GM19035 (cell line): ENCODE data around the gene ETV5.
A peak's percentile ranks its signal among the peaks of the same experiment; 100 is the strongest.

ENCODE experiments used
- ATAC-seq: cut with Tn5 transposase; IDR thresholded peaks from one replicate; pipeline ENCODE4 v1.9.1; 2021; ENCODE audit not compliant: unreplicated experiment

Gene ETV5

DNA sequence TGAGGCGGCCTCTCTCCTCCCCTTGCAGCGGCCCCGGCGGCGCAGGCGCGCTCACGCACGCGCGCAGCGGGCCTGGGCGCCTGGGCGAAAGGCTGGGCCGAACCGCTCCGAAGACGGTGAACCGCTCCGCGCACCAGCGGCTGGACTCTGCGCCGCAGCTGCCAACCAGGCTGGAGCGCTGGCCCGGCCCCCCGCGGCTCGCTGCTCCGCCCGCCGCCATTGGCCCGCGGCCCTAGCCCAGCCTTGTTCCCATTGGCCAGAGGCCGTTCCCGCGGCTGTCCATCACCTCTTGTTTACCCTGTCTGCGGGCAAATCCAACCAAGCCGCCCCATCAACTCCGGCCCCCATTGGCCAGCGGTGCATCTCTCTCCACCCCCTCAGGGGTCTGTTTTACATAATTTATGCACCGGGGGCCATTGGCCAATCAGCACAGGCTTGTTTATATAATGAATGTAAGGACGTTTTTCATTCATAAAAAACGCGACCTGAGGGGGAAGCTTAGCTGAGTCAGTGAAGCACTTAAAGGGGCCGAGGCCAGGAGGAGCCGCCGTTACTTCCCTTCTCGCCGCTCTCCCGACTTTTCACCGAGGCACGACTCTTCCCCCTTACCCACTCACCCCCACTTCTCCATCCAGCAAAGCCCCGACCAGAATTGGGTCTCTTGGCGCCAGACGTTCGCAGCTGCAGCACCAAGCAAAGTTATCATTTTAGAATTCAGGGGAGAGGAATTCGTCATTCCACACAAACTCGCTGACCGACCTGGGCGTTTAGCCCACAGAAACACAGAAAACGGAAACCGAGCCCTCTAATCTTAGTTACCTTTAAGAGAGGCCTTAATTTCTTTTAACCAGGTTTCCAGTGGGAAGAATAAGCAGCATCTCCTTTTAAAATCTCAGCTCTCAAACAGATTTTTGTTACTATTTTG, at the start of gene ETV5:
Gene ETV5 (minus strand): TSS at position 149 of the 925 bp plus-strand sequence. CDS start 3,221 bp downstream, outside the sequence.
- ATAC-seq, result peak; percentile 94

GRCh38 chr3:186154641-186155040, 45.8 kb upstream of the ETV5 start:
- no peak for ATAC-seq

- peak; percentile 81 for ATAC-seq
Measured at GRCh38 chr3:186152889-186153292, 44.0 kb upstream of the ETV5 start.

- ATAC-seq, result peak; percentile 20
Measured at GRCh38 chr3:186152361-186152798, 43.5 kb upstream of the ETV5 start.

GRCh38 chr3:186151077-186151971, 42.4 kb upstream of the ETV5 start:
- ATAC-seq, result no peak

DNA sequence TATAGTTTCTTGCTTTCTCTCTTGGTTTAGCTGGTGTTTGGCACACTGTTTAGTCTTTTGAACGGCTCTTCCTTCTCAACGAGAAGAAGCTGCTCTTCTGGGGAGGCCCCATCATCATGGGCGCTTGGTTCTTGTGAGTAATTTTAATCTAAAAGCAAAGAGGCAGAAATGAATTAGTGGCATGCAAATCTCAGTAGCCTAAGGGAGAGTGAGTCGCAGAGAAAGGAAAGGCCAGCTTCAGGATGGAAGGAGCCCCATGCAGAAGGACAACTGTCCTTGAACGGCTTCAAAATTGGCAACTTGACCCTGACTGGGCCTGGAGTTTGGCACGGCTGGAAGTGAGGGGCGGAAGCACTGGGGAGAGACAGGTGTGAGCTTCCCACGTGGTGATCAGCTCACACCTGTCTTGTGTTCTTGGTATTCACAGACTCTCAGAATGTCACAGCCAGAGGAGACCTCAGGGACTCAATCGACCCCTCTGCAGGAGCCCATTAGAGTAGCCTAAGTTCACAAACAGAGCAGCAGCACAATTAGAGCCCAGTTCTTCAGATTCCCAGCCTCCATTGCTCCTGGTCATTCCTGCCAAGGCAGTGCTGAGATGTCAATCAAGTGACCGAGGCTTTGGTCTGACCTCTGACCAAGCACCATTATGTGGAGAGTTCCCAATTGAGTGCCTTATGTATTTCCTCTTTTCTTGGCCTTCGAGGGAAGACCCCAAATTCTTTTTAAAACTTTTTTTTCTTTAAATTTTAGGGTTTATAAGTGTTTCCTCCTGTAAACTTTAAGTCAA, 41.3 kb upstream of the ETV5 start:
- ATAC-seq, result no peak

- no peak for ATAC-seq
Measured at GRCh38 chr3:186149319-186149960, 40.6 kb upstream of the ETV5 start.

- no peak for ATAC-seq
Measured at GRCh38 chr3:186144257-186144656, 35.4 kb upstream of the ETV5 start.

DNA sequence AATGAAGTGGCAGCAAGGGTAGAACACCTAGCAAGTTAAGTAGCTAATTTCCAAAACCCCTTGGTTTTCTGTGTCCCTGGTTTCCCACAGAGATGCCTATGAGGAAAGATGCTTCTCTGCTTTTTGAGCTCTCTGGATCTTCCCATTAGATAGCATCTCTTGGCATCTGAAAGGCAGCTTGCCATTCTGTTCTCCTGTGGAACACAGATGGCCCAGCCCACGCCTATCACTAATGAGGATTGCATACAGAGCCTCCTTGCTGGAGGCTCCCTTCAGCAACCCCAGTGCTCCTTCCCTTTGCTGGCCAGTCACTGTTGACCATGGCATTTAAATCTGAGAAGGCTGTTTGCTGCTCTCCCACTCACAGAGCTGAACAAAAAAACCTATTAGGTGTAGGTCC, 34.4 kb upstream of the ETV5 start:
- no peak for ATAC-seq

GRCh38 chr3:186142393-186142932, 33.6 kb upstream of the ETV5 start:
- no peak for ATAC-seq

DNA sequence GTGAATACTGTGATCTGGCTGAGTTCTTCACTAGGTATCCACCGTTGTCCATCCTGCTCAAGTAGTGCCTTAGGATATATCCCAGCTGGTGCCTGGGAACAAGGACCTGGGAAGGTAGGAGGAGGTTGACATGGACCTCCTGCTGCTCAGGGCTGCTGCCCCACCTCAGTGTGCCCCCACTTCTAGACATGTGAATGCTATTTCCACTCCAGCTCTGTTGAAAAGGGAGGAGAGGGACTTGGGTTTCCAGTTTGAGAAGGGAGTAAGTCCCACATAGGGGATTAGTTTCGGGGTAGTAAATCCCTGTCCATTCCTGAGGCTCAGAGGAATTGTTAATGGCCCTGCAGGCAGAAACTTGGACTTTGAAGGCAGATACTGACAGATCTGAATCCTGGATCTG, 32.9 kb upstream of the ETV5 start:
- no peak for ATAC-seq

DNA sequence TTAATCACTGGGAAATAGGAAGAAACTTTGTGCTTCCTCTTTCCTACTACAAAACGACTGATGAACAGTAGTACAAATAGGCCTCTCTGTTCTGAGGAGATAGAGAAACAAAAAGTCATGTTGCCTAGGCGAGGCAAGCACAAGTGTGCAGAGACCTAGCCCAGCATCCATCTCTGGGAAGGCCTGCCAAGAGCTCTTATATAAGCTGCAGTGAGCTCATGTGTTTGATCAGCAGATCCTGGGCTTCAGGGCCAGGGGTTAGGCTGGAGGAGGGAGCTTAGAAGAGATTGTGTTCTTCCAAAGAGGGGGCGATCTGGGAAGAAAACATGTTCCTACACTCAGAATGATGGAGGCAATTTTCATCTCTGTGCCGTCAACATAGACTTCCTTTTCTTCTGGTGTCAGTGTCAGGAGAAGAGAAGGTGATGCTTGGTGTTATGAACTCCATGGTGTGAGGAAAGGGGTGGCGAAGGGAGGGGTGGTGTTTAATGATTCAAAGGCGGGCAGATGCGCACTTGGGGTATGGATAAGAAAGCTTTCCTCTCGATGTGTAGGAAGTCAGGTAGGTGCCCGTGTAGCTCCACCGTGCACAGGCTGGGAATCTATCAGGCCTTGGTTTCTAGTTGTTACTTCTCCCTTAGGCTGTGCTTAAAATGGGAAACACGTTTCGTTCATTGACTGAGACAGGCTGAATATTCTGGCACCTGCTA, 29.5 kb upstream of the ETV5 start:
- no peak for ATAC-seq

GRCh38 chr3:186137051-186137685, 28.3 kb upstream of the ETV5 start:
- ATAC-seq, result no peak

DNA sequence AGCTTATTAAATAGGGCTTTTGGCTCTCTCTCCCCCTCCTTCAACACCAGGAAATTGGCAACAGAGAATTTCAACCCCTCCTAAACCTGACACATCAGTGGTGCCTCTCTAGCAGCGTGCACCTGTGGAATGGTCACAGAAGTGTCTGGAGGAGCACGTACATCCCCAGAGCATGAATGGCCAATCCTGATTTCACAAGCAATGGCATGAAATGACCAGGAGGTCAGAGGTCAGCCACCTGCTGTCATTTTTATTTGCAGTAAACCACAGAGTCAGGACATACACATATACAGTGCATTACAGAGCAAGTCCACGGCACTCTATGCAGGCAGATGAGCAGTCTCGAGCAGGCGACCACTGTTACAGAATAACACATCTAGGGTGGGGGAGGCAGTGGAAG, 25.1 kb upstream of the ETV5 start:
- ATAC-seq, result no peak

DNA sequence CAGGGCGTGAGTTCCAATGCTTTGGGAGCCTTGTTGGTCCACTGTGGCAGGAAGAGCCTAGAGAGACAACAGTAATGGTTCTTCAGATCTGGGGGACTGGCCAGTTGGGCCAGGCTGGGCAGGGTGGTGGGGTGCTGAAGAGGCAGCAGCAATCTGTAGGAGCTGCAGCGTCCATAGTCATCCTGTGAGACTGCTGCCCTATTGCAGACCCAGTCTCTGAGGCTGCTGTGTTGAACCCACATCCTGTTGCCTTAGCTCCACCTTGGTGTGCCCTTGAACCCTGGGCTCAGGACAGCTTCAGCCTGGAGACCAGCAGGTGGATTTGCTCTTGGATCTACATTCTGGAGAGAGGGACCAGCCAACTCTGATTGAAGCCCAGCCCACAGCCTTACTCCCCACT, 23.6 kb upstream of the ETV5 start:
- no peak for ATAC-seq

DNA sequence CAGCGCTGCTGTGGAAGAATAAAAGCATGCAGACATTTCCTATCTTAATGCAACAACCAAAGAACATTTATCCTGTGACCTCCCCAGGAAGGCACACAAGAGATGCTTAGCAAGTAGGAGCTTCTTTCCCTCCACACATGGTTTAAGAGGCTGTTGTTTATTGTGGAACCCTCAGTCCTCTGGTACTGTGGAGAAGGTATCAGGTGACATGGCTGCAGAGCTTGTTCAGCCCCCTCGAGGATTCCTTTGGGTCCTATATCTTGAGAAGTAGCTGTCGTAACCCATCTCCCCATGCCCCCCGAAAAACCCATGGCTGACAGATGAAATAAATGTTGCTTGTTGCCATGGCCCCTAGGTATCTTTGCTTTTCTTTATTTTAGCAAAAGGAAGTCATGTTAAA, 20.3 kb upstream of the ETV5 start:
- ATAC-seq, result no peak

DNA sequence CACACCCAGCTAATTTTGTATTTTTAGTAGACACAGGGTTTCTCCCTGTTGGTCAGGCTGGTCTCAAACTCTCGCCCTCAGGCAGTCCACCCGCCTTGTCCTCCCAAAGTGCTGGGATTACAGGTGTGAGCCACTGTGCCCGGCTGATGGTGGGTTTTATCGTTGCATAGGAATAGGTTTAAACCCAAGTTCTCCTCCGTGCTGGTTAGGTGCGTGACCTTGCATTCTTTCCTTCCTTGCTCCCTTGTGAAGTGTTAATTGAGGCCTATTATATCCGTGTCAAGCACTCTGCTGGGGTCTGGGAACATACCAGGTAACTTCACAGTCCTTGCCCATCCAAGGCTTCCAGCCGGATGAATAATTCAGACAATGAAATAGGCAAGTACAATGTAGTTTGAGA, 19.3 kb upstream of the ETV5 start:
- ATAC-seq, result no peak

DNA sequence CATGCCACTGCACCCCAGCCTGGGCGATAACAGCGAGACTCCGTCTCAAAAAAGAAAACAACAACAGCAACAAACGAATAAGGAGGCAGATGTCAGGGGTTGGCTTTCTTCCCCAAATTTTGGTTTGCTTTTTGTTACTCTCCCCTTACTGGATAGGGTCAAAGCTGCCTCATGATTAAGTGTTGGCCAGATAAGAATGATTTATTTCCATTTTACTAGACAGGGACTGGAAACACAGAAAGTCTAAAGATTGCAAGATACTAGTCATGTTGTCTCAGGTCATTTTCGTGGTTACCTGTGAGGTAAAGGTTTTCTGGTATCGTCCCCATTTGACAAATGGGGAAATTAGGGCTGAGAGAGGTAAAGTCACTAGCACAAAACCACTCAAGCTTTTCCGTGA, 18.6 kb upstream of the ETV5 start:
- no peak for ATAC-seq

GRCh38 chr3:186125118-186125517, 16.2 kb upstream of the ETV5 start:
- no peak for ATAC-seq
